ENCODE measurements around the gene AQR.

The AQR gene

DNA sequence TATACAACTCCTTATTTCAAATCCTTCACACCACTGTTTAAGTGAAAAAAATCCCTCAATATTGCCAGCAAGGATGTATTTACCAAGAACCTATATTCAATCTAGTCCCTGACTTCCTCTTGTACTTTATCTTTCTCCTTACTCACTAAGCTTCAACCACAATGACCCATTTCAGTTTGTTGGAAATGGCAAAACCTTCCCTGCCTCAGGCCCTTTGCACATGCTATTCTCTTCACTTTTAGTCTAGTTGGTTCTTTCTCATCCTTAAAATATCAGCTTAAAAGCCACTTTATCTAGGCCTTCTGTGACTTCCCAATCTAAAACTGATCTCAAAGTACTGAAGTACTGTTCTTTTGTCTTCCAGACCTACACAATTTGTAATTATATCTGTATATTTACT is 92.9 kb downstream of the AQR start:
- no peak for DNase-seq (ENCODE audit: low spot score)

DNA sequence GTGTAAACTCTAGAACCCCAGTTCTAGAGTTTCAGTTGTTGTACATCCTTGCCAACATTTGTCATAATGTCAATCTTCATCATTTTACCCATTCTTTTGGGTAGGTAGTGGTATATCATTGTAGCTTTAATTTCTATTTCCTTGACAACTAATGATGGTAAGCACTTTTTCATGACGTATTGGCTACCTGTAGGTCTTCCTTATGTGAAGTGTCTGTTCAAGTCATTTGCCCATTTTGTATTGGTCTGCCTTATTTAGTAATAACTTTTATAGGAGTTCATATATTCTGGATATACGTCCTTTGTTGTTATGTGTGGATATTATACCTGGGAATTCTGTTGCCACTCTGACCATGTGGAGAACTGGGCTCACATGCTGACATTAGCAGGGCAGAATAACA is 100.4 kb downstream of the AQR start:
- DNase-seq (ENCODE audit: low spot score): no peak

DNA sequence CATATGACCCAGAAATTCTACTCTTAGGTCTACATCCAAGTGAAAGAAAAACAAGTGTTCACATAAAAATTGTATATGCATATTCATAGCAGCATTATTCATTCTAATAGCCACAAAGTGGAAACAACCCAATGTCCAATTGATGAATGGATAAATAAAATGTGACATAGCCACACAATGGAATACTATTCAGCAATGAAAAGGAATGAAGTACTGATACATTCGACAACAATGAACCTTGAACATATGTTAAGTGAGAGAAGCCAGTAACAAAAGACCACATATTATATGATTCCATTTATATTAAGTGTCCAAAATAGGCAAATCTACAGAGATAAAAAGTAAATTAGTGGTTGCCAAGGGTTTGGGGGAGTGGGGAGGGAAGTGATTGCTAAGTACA is 104.0 kb downstream of the AQR start:
- no peak for DNase-seq (ENCODE audit: low spot score)

DNA sequence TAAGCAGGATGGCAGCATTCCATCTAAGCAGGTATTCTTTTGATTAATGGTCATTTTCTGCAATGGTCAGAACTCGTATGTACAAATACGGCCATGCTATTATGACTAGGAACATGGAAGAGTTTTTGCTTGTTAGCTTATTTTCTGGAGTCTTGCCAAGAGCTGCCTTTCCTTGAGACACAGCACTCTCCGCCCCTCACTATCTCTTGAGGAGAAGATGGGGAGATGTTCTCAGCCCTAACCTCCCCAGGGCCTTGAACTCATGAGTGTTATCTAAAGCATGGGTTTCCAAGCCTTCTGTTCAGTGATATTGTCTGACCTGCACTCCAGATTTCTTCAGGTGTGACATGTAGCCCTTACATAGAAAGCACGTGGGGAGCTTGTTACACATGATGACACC is 108.3 kb downstream of the AQR start:
- no peak for DNase-seq (ENCODE audit: low spot score)

DNA sequence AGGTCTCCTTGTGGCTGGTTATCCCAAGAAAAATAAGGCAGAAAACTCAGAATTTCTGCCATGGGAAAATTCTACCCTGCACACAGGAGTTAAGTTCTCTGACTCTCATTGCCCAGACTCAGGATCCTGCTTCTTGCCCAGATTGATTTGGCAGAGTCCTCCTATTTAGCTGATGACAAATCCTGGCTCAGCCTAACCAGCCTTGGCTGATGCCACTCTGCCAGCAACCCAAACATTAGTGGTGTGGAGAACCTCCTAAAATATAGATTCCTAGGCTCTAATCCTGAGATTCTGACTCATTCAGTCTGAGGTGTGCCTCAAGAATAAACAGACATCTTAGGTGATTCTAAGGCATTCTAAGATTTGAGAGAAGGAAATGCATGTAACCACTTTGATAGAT is 113.6 kb downstream of the AQR start:
- DNase-seq (ENCODE audit: low spot score): no peak

DNA sequence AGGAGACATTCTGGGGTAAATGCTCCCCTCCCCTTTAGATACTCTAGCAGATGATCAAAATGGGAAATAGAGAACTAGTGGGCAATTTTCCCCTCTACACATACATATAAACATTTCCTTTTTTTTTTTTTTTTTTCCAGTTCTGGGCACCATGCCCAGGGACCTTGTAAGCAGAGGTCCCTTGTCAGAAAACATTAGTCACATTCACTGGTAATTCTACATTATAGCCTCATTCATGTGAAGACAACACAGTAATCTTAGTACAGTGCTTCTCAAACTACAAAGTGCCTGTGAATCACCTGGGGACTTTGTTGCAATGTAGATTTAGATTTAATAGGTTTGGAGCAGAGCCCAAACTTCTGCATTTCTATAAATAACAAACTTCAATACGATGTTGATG is 114.1 kb downstream of the AQR start:
- no peak for DNase-seq (ENCODE audit: low spot score)

DNA sequence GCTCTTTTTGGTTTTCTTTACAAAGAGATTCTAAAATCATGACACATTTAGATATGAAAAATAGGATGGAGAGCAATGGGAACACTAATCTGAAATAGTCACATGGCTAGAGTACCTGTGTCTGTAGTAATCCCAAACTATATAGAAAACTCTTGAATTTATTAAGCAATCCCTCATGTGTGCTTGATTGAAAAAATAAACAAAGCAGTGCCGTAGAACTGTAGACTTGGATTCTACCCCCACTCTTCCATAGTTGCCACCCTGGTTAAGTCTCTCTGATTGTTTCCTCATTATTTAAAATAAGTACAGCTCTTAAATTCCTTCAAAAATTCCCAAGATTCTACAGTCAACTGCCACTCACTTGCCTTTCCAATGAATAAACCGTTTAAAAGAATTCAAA is 115.3 kb downstream of the AQR start:
- DNase-seq (ENCODE audit: low spot score): no peak

DNA sequence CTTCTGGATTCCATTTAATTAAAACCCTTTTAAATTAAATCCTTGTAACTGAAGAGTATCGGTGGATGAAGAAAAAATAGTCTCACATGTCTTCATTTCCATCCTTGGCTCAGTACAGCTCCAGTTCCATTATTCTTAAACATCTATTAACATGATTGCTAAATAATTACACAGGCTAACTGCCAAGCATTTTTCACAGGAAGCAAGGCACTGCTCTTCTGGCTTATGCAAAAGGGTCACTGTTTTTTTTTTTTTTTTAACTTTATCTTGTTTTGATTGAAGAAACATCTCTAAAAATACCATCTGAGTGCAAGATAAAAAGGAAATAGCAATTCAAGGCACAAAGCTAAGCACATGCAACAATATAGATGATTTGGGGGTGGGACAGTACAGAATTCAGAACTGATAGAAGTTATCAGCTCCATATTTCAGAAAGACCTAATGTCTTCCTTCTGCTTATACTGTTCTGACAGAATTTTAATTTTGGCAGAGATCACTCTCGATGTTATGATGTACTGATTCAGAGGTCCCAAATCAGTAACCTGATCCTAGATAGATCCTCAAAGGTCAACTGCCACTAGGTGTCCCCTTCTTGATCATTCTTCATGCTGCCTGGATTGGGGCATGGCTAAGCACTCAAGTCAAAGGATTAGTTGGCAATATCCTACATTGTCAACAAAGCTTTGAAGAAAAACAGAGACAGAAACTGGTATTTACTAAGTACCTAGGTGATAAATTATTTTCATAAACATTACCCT is 116.4 kb downstream of the AQR start:
- no peak for DNase-seq (ENCODE audit: low spot score)

DNA sequence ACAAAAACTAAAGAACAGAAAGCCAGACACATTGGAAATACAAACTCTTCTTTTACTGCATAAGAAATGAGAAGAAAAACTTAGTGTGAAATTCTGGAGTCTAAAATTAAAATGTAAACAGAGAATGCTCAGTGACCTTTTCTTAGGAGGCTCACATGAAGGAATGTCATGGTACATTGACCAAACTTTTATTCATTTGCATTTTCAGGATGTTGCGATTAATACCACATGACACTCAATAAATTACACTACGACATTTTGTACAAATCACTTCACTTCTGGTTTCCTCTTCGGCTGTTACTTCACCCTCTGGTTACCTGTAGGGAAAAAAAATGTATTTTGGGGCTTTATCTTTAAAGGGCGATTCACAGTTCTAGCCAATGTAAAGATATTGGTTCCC is 117.8 kb downstream of the AQR start:
- no peak for DNase-seq (ENCODE audit: low spot score)

DNA sequence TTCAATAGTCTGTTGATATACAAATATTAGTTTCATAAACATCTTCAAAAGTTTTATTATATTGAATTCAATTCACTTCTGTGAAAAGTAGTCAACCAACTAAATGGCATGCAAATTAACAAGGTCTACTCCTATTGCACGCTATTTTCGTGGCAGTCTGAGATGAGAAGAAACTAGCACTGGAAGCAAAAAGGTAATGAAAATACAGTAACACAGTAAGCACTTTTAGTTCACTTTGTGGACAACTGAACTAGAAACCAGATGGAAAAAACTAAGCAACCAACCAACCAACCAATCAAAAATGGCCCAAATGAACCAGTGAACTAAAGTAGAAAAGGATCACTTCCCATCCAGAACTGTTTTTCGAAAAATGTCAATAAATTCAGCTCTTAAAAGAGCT is 118.5 kb downstream of the AQR start:
- DNase-seq (ENCODE audit: low spot score): no peak

DNA sequence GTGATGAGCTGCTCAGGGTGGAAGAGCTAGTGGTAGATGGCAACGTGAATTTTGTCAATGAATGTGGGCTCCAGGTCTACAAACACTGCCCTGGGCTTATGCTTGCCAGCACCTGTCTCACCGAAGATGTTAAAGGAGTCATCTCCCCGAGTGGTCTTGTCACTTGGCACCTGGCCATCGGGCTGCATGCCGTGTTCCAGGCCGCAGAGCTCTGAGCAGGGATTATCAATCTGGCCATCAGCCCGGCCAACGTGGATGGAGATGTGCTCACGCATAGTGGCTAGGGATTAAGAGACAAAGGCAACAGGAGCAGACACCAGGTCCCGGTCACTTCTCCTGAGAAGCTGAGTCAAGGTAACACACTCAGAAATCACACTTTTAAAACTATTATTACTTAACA is 119.4 kb downstream of the AQR start:
- DNase-seq (ENCODE audit: low spot score): no peak

DNA sequence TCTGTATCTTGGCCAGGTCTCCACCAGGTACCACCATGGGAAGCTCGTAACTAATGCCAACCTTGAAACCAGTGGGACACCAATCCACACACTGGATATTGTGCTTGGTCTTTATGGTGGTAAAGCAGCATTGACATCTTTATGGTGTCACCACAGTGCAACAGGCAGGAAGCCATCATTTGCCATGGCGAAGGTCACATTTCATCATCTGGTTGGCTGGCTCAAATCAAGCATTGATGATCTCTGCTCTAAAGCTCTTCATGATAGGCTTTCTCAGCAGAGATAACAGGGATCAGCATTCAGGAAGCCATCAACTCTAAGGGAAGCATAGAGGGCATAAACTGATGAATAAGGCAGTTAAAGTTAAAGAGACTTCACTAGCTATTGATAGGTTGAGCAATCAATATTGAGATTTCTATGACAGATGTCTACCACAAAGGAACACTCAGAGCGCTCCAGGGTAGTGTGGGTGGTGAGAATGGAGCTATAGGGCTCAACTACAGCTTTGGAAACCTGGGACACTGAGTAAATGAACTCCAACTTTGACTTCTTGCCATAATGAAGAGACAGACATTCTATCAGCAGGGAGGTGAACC is 120.1 kb downstream of the AQR start:
- no peak for DNase-seq (ENCODE audit: low spot score)

DNA sequence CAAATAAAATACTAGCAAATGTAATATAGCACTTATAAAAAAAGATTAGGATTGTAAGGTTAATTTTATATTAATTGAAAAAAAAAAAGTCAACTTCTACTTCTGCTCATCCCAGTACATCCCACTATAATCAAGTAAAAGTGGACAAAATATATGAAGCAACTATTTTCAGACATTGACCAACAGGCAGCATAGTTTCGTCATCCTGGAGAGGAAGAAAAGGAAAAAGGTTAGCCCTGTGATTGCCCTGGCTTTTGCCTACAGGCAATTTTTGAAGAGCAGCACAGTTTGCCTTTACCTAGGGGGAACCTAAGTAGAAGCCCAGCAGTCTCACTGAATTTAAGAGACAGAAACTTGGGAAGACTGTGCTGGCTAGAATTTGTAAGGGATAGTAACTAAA is 121.9 kb downstream of the AQR start:
- DNase-seq (ENCODE audit: low spot score): no peak

DNA sequence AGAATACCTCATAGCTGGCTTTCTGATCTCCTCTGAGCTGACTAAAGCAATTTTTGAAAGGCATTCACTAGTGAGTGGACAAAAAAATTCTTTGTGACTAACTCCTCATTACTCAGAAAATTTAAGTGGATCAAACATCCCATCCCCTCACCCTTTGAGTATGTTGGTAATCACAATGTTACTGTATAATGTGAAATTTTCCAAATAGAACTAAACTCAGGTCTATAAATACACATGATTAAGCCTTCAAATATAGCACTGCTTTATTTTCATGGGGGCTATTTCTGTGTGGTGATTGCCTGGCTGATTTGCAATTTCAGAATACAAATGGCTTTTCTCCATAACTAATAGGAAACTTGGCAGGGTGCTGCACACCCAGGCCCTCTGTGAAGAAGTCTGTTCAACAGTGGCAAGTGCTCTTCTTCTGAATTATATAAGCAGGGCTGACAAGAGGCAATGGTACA is 128.2 kb downstream of the AQR start:
- no peak for DNase-seq (ENCODE audit: low spot score)

DNA sequence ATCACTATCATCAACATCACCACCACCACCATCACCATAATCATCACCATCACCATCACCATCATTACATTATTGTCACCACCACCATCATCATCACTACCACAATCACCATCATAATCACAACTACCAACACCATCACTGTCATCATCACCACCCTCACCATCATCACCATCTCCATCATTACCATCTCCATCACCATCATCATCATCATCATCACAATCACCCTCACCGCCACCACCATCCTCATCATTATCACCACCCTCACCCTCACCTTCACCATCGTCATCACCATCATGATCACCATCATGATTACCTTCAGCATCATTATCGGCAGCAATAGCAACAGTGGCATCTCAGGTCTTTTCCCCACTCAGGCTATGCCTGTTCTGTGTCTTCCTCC is 131.3 kb downstream of the AQR start:
- no peak for DNase-seq (ENCODE audit: low spot score)

DNA sequence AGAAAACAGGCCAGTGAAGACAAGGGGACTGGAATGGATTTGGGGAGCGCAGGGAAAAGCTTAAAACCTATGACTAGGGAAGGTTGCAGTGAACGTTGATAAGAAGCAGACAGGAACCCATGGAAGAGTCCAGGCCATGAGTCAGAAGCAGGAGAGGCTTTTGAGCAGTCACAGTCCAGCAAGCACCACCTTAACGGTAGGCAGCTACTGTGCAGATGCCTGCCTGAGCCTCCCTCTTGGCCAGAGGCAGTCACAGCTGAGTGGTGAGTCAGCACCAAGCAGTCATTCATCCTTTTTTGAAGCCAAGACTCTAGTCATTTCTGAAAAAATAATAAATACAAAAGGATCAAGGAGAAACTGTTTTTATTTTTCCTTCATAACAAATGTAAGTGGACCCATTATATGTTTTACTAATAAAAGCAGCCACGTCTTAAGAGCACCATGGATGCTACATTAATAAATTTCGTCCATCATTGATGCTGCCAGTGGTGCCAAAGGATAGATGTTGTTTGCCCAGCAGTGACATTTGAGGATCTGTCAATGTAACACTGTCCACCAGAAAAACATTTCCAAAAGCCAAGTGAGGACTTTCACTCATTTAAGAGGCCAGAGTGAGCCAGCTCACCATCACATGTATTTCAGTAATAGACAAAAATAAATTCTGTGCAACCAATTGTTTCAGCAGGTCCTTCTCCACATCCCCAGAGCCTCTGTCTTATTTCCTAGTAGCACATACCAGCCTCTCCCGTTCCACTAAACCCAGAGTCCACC is 132.1 kb downstream of the AQR start:
- peak; percentile 37 for DNase-seq (ENCODE audit: low spot score)

DNA sequence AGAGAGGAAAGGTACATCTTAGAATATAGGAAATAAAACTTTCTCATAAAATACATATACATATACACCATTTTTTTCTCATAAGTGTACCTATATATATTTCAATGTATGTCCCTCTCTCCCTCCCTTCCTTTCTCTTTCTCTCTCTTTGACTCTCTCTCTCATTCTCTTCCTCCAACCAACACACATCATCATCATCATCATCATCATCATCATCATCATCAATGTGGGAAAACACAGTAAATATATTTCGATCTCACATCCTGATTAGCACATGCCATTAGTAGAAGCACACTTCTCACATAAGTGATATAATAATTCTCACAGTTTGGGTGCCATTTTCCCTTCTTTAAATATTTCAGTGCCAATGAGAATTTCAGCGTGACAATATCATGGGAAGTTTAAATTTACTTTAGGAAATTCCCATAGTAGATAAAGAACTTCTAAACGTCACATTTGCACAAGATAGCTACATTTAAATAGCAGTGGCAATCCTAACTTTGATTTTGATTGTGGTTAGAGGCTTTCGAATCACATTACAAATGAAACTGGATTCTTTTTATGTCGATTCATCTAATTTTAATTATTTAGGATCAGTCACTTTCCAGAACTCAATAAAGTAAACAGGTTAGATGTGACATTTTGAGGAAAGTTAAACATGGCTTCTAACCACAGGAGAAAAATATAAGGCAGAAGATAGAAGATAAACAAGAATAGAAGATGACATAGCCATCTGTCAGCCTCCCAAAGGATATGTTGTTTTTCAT is 141.2 kb downstream of the AQR start:
- no peak for DNase-seq (ENCODE audit: low spot score)

DNA sequence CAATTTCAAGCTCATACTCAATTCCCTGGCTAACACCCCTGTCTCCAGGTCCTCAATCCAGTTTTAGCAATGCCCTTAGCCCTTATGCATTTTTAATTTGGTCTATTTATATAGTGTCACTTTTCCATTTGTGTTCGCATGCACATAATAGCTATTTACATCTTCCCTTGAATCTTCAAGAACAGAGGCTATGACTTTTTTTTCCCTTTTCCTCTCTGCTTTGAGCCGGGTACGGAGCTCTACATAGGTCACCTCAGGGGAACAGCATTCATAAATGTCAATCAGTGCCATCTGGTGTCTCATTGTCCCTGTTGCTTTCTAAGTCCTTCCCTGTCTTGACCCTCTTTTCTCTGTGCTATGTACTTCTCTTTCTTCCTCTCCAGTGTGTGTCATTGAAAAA is 147.7 kb downstream of the AQR start:
- DNase-seq (ENCODE audit: low spot score): no peak

DNA sequence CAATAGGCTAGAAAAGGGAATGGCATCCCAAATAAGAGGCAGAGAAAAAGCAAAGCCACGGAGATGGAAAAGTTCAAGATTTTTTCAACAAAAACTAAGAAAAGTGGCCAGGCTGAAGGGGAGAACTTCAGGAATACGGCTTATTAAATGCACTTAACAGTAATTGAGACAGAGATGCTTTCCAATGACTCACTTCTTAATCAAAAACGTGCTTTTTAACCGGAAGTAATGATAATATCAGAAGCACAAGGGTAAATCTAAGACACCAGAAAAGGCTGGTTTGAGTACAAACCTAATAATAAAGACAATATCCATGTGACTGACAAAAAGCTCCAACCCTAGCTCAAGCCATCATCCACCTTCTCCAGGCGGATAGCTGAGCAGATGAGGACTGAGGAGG is 149.4 kb downstream of the AQR start:
- DNase-seq (ENCODE audit: low spot score): no peak

DNA sequence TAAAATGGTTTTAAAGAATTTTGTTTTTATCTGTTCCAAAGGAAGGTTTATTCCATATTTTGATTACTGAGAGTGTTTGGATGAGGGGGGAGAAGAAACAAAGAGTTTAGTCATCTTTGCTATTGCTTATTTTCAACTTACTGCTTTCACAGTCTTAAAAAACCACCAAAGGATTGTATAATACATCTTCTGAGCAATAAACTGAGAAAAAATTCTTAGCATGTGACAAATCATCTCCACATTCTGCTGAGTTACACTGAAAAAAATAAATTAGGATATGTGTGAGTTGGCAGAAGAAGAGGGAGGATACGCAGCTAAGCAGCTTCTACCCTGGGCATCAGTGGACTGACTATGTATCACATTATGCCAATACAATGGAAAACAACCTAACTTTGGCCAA is 151.0 kb downstream of the AQR start:
- DNase-seq (ENCODE audit: low spot score): no peak

DNA sequence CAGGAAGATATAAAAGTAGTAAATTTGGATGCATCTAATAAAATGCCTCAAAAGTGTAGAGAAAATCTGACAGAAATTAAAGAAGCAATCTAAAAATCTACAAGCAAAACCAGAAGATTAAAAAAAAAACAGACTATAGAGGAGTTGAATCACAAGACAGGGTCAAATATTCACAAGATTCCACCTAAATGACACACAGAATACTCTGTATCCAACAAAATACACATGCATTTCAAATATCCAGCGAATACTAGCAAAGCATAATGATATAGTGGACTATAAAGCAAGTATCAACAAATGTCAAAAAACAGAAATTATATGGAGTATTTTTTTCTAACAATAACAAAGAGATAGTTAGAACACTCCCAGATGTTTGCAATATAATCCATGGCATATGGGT is 153.7 kb downstream of the AQR start:
- no peak for DNase-seq (ENCODE audit: low spot score)

DNA sequence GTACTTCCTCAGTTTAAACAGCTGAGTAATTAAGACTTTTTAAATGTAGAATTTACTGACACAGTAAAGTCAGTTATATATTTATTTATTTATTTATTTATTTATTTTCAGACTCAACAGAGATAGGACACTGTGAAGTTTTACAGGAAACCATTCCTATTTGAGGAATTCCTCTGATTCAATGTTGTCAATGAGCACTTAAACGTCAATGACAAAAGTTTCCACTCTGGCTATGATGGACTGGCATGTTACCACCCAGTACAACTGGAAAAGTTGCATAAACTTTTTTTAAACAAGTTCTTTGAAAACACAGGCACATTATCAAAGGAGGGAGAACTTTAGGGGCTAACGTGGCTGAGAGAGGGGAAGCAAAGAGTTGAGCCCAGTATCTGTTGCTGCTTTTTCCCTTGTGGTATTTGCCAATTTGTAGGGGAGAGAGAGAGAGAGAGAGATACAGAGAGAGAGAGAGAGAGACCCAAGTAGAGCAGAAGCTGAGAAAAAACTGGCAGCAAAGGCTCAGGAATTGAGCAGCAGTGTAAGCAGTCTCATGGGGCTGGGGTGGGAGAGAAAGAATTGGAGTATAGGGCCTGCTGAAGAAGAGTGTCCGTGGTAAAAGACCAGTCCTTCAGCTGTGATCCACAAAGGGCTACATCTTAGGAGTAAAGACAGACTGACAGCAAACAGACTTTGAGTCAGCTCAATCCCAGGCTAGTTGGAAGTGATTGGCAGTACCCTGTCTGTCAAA is 155.9 kb downstream of the AQR start:
- no peak for DNase-seq (ENCODE audit: low spot score)

All from SW480 (cell line).